Activated naive CD8-positive, alpha-beta T cell treated with anti-CD3 and anti-CD28 coated beads for 36 hours (primary cell): ENCODE data around the gene PRR12. TPM values are rescaled to one million over a fixed set of nuclear protein-coding genes. Genes with fewer than 3 reads are reported as not detected.

Source experiments
- DNase-seq: peaks from one replicate; pipeline ENCODE4 v3.0.0; 2021
- H3K27ac Mint-ChIP-seq: one replicate; pipeline ENCODE4 v1.8.0; 2022; ENCODE audit warnings: mild to moderate bottlenecking, moderate library complexity, mixed read lengths
- H3K27me3 Mint-ChIP-seq: one replicate; pipeline ENCODE4 v1.8.0; 2022; ENCODE audit warnings: mild to moderate bottlenecking, mixed read lengths
- H3K36me3 Mint-ChIP-seq: one replicate; pipeline ENCODE4 v1.8.0; 2021; ENCODE audit warnings: mild to moderate bottlenecking, mixed read lengths
- H3K4me1 Mint-ChIP-seq: one replicate; pipeline ENCODE4 v1.8.0; 2021; ENCODE audit warnings: mixed read lengths
- H3K4me3 Mint-ChIP-seq: one replicate; pipeline ENCODE4 v1.8.0; 2022; ENCODE audit warnings: mild to moderate bottlenecking, moderate library complexity, mixed read lengths
- H3K9me3 Mint-ChIP-seq: one replicate; pipeline ENCODE4 v1.8.0; 2022; ENCODE audit warnings: mixed read lengths
- total RNA-seq, 2 experiments: library from RNA; stranded (reverse); gene quantifications; one replicate each; pipeline ENCODE4 v1.2.3, GENCODE V29; 2021

PRR12 gene
- total RNA-seq, 2 experiments from 2014 or later: 16.0 to 17.8 TPM

- no peak for DNase-seq
- Mint-ChIP-seq H3K4me3 (peak overlapping the region; percentile 94), H3K4me1 (peaks cover 25% of the 10 kb centered on the region), H3K9me3 (no peaks in the 10 kb centered on the region), H3K27me3 (no peaks in the 10 kb centered on the region), H3K36me3 (peaks cover 3% of the 10 kb centered on the region), H3K27ac (peak overlapping the region; percentile 17)
These were observed 11.8 kb upstream of the PRR12 start for GRCh38 chr19:49579193-49579592.

GRCh38 chr19:49579947-49580263 is 11.1 kb upstream of the PRR12 start:
- peak overlapping the region; percentile 91 for H3K27ac Mint-ChIP-seq
- H3K4me3 Mint-ChIP-seq: peak overlapping the region; percentile 94
- no peaks in the 10 kb centered on the region for H3K27me3 Mint-ChIP-seq
- H3K9me3 Mint-ChIP-seq: no peaks in the 10 kb centered on the region
- DNase-seq: no peak
- peaks cover 2% of the 10 kb centered on the region for H3K36me3 Mint-ChIP-seq
- H3K4me1 Mint-ChIP-seq: peaks cover 24% of the 10 kb centered on the region

- no peaks in the 10 kb centered on the region for H3K27me3 Mint-ChIP-seq
- H3K36me3 Mint-ChIP-seq: peaks cover 2% of the 10 kb centered on the region
These were observed 10.5 kb upstream of the PRR12 start, which contains the start of gene NOSIP for GRCh38 chr19:49580264-49581006. Gene NOSIP, minus strand, starts transcription at chr19:49580556. Its CDS starts 19,865 bp downstream, at chr19:49560691.

GRCh38 chr19:49581007-49581508 is 9.9 kb upstream of the PRR12 start, which contains the start of gene PRRG2:
Gene PRRG2, plus strand, starts transcription at chr19:49581316. Its CDS starts 1,904 bp downstream, at chr19:49583220.
- Mint-ChIP-seq H3K9me3 (no peaks in the 10 kb centered on the region), H3K27ac (peak within 1 kb of the TSS; percentile 91), H3K27me3 (no peaks in the 10 kb centered on the region), H3K4me3 (peak within 1 kb of the TSS; percentile 94), H3K4me1 (peaks cover 24% of the 10 kb centered on the region), H3K36me3 (peaks cover 2% of the 10 kb centered on the region)
- DNase-seq: no peak

More at GRCh38 chr19:49580264-49581006, 10.5 kb upstream of the PRR12 start, which contains the start of gene NOSIP:
- peak within 1 kb of the TSS; percentile 91 for H3K27ac Mint-ChIP-seq
- H3K4me3 Mint-ChIP-seq: peak within 1 kb of the TSS; percentile 94
- H3K9me3 Mint-ChIP-seq: no peaks in the 10 kb centered on the region
- H3K4me1 Mint-ChIP-seq: peaks cover 24% of the 10 kb centered on the region
- DNase-seq: peak; percentile 95

- no peaks in the 10 kb centered on the region for H3K27me3 Mint-ChIP-seq
- no peak overlapping the region for H3K27ac Mint-ChIP-seq
- H3K36me3 Mint-ChIP-seq: peaks cover 2% of the 10 kb centered on the region
- no peaks in the 10 kb centered on the region for H3K9me3 Mint-ChIP-seq
- H3K4me1 Mint-ChIP-seq: peaks cover 18% of the 10 kb centered on the region
- no peak for DNase-seq
- no peak overlapping the region for H3K4me3 Mint-ChIP-seq
These were observed 7.7 kb upstream of the PRR12 start for GRCh38 chr19:49583239-49583638.

GRCh38 chr19:49585023-49585422 is 6.0 kb upstream of the PRR12 start:
- no peaks in the 10 kb centered on the region for H3K27me3 Mint-ChIP-seq
- no peak overlapping the region for H3K4me3 Mint-ChIP-seq
- peaks cover 2% of the 10 kb centered on the region for H3K36me3 Mint-ChIP-seq
- no peaks in the 10 kb centered on the region for H3K9me3 Mint-ChIP-seq
- peaks cover 15% of the 10 kb centered on the region for H3K4me1 Mint-ChIP-seq
- no peak overlapping the region for H3K27ac Mint-ChIP-seq
- DNase-seq: no peak

- Mint-ChIP-seq H3K4me3 (no peak overlapping the region), H3K27me3 (no peaks in the 10 kb centered on the region), H3K9me3 (no peaks in the 10 kb centered on the region), H3K36me3 (no peaks in the 10 kb centered on the region), H3K27ac (no peak overlapping the region), H3K4me1 (peaks cover 13% of the 10 kb centered on the region)
- no peak for DNase-seq
These were observed 3.8 kb upstream of the PRR12 start for GRCh38 chr19:49587227-49587626.

GRCh38 chr19:49588365-49589122 is 2.4 kb upstream of the PRR12 start:
- Mint-ChIP-seq H3K27me3 (no peaks in the 10 kb centered on the region), H3K9me3 (no peaks in the 10 kb centered on the region), H3K36me3 (peaks cover 2% of the 10 kb centered on the region), H3K4me3 (no peak overlapping the region), H3K27ac (no peak overlapping the region), H3K4me1 (peaks cover 21% of the 10 kb centered on the region)
- DNase-seq: peak; percentile 67

- Mint-ChIP-seq H3K4me3 (no peak overlapping the region), H3K27ac (no peak overlapping the region), H3K4me1 (peaks cover 29% of the 10 kb centered on the region), H3K27me3 (no peaks in the 10 kb centered on the region), H3K36me3 (peaks cover 9% of the 10 kb centered on the region), H3K9me3 (no peaks in the 10 kb centered on the region)
- no peak for DNase-seq
These were observed 1.5 kb upstream of the PRR12 start for GRCh38 chr19:49589502-49589905.

GRCh38 chr19:49590071-49590970 is 661 bp upstream of the PRR12 start:
- Mint-ChIP-seq H3K4me1 (peaks cover 30% of the 10 kb centered on the region), H3K9me3 (no peaks in the 10 kb centered on the region), H3K4me3 (peak overlapping the region; percentile 86), H3K27me3 (no peaks in the 10 kb centered on the region), H3K27ac (peak overlapping the region; percentile 90), H3K36me3 (peaks cover 9% of the 10 kb centered on the region)
- DNase-seq: peak; percentile 95

GRCh38 chr19:49591731-49592485 is 926 bp downstream of the PRR12 start:
- no peaks in the 10 kb centered on the region for H3K9me3 Mint-ChIP-seq
- peak overlapping the region; percentile 89 for H3K4me3 Mint-ChIP-seq
- peak overlapping the region; percentile 90 for H3K27ac Mint-ChIP-seq
- DNase-seq: peak; percentile 63
- peaks cover 30% of the 10 kb centered on the region for H3K4me1 Mint-ChIP-seq
- no peaks in the 10 kb centered on the region for H3K27me3 Mint-ChIP-seq
- peaks cover 9% of the 10 kb centered on the region for H3K36me3 Mint-ChIP-seq

GRCh38 chr19:49592486-49593232 is 1.7 kb downstream of the PRR12 start:
- peaks cover 30% of the 10 kb centered on the region for H3K4me1 Mint-ChIP-seq
- H3K9me3 Mint-ChIP-seq: no peaks in the 10 kb centered on the region
- H3K27me3 Mint-ChIP-seq: no peaks in the 10 kb centered on the region
- peak; percentile 34 for DNase-seq
- peak overlapping the region; percentile 90 for H3K27ac Mint-ChIP-seq
- H3K36me3 Mint-ChIP-seq: peaks cover 9% of the 10 kb centered on the region
- H3K4me3 Mint-ChIP-seq: peak overlapping the region; percentile 89

GRCh38 chr19:49593233-49594113 is 2.5 kb downstream of the PRR12 start:
- H3K4me1 Mint-ChIP-seq: peaks cover 30% of the 10 kb centered on the region

More at GRCh38 chr19:49593233-49594113, 2.5 kb downstream of the PRR12 start:
- peak overlapping the region; percentile 90 for H3K27ac Mint-ChIP-seq
- peaks cover 9% of the 10 kb centered on the region for H3K36me3 Mint-ChIP-seq
- peak; percentile 94 for DNase-seq
- H3K4me3 Mint-ChIP-seq: peak overlapping the region; percentile 89
- H3K27me3 Mint-ChIP-seq: no peaks in the 10 kb centered on the region
- H3K9me3 Mint-ChIP-seq: no peaks in the 10 kb centered on the region
